Mammary epithelial cell (primary cell): Measurements from ENCODE around the gene NLRP6.
"Not testable (repeated sequence)": the region's sequence is repeated elsewhere in the genome, so short reads cannot be mapped to it uniquely, and the experiment has no call there.

Experiments
- CTCF ChIP-seq, 2 donors: IDR thresholded peaks in 1 of 2; conservative IDR thresholded peaks in 1 of 2; 2 replicates each; pipeline ENCODE4 v1.5.1; 2011 to 2012; ENCODE audit warnings: inconsistent platforms in 2 of 2, low read length in 2 of 2, mild to moderate bottlenecking in 2 of 2, control low read depth in 1 of 2, low read depth in 1 of 2; ENCODE audit not compliant: insufficient read depth in 1 of 2; ENCODE audit errors: extremely low read depth in 1 of 2
- EZH2 ChIP-seq: IDR thresholded peaks from 2 replicates; pipeline ENCODE4 v1.6.1; 2012; ENCODE audit warnings: low read length, inconsistent platforms, borderline replicate concordance

GRCh38 chr11:286977-287820, 9.0 kb downstream of the NLRP6 start:
- TF ChIP-seq CTCF (conservative IDR thresholded peaks at IDR 0.05 in 1 of 2, IDR thresholded peaks at IDR 0.05 in 1 of 2; ENCODE audit: extremely low read depth in 1 of 2, insufficient read depth in 1 of 2, low read depth in 1 of 2, low read length in 2 of 2): not testable (repeated sequence)
- TF ChIP-seq EZH2: peak; percentile 73
